Pulmonary artery endothelial cell (primary cell): ENCODE measurements around the gene ERICH6B. TPM values are rescaled to one million over a fixed set of nuclear protein-coding genes. Genes with fewer than 3 reads are reported as not detected.
A peak's percentile ranks its signal among the peaks of the same experiment; 100 is the strongest.

Source experiments
- DNase-seq: peaks from one replicate; pipeline ENCODE4 v3.0.0-alpha.2; 2011; ENCODE audit warnings: low read depth, low spot score
- total RNA-seq: library from RNA; depleted of rRNA; stranded (reverse); fragments of >200 nt; gene quantifications from 2 replicates; pipeline ENCODE4 v1.2.3, GENCODE V29; 2014

Gene ERICH6B
- total RNA-seq, 1 donor from 2014 or later, result not detected

GRCh38 chr13:45500492-45501174 is 114.9 kb downstream of the ERICH6B start:
- peak; percentile 32 for DNase-seq

GRCh38 chr13:45496942-45497341 is 118.6 kb downstream of the ERICH6B start:
- DNase-seq, result no peak

GRCh38 chr13:45492538-45492937 is 123.0 kb downstream of the ERICH6B start:
- DNase-seq, result no peak

Other genes with a start within 250 kb of the ERICH6B start
- 15.6 and 32.2 TPM in 2 replicates for gene SLC25A30, start 197.4 kb downstream of the ERICH6B start, total RNA-seq
- gene COG3, start 150.8 kb downstream of the ERICH6B start, total RNA-seq, result 30.8 and 33.2 TPM in 2 replicates
- not detected in 2 replicates for gene CBY2, start 86.6 kb upstream of the ERICH6B start, total RNA-seq
- not detected in 2 replicates for gene SIAH3, start 236.0 kb upstream of the ERICH6B start, total RNA-seq